HG03457 (cell line): ENCODE measurements around the gene EMC9.

Source experiments
- ATAC-seq: cut with Tn5 transposase; IDR thresholded peaks from one replicate; pipeline ENCODE4 v1.9.1; 2021; ENCODE audit warnings: moderate number of reproducible peaks; ENCODE audit not compliant: unreplicated experiment

Gene EMC9

GRCh38 chr14:24149302-24149969 lies 8.0 kb upstream of the EMC9 start:
- ATAC-seq, result no peak

GRCh38 chr14:24147761-24148428 lies 6.5 kb upstream of the EMC9 start:
- ATAC-seq, result no peak

- ATAC-seq, result peak; percentile 68
Observed at GRCh38 chr14:24146978-24147760, 5.8 kb upstream of the EMC9 start, which contains the start of gene RNF31. TSS of gene RNF31 (plus strand) at chr14:24147498. CDS start at chr14:24147699, 201 bp downstream.

GRCh38 chr14:24146453-24146977 lies 5.1 kb upstream of the EMC9 start, which contains the start of gene PSME2:
TSS of gene PSME2 (minus strand) at chr14:24146610. CDS start at chr14:24146581, 29 bp downstream.
- peak; percentile 53 for ATAC-seq

- no peak for ATAC-seq
Observed at GRCh38 chr14:24145690-24146452, 4.5 kb upstream of the EMC9 start.

GRCh38 chr14:24145219-24145618 lies 3.8 kb upstream of the EMC9 start:
- ATAC-seq, result no peak

GRCh38 chr14:24144451-24144850 lies 3.1 kb upstream of the EMC9 start:
- no peak for ATAC-seq

GRCh38 chr14:24143511-24143910 lies 2.1 kb upstream of the EMC9 start:
- no peak for ATAC-seq

GRCh38 chr14:24139272-24139934 lies 2.0 kb downstream of the EMC9 start:
- ATAC-seq, result no peak

- no peak for ATAC-seq
Observed at GRCh38 chr14:24138396-24139271, 2.8 kb downstream of the EMC9 start.

- ATAC-seq, result no peak
Observed at GRCh38 chr14:24137529-24138395, 3.6 kb downstream of the EMC9 start.

GRCh38 chr14:24136684-24137528 lies 4.5 kb downstream of the EMC9 start:
- no peak for ATAC-seq

- peak; percentile 66 for ATAC-seq
Observed at GRCh38 chr14:24135834-24136683, 5.3 kb downstream of the EMC9 start, which contains the start of gene PSME1. TSS of gene PSME1 (plus strand) at chr14:24136194. CDS start at chr14:24136263, 69 bp downstream.

- ATAC-seq, result no peak
Observed at GRCh38 chr14:24135584-24135833, 5.9 kb downstream of the EMC9 start.

- no peak for ATAC-seq
Observed at GRCh38 chr14:24133735-24134134, 7.7 kb downstream of the EMC9 start.

GRCh38 chr14:24132976-24133375 lies 8.4 kb downstream of the EMC9 start:
- no peak for ATAC-seq
